ENCODE data around the gene NOD1. TPM values are rescaled to one million over a fixed set of nuclear protein-coding genes. Genes with fewer than 3 reads are reported as not detected.
"Not testable (repeated sequence)": the region's sequence is repeated elsewhere in the genome, so short reads cannot be mapped to it uniquely, and the experiment has no call there.

The NOD1 gene
- total RNA-seq, 1 donor from 2014 or later = 7.6 TPM

DNA sequence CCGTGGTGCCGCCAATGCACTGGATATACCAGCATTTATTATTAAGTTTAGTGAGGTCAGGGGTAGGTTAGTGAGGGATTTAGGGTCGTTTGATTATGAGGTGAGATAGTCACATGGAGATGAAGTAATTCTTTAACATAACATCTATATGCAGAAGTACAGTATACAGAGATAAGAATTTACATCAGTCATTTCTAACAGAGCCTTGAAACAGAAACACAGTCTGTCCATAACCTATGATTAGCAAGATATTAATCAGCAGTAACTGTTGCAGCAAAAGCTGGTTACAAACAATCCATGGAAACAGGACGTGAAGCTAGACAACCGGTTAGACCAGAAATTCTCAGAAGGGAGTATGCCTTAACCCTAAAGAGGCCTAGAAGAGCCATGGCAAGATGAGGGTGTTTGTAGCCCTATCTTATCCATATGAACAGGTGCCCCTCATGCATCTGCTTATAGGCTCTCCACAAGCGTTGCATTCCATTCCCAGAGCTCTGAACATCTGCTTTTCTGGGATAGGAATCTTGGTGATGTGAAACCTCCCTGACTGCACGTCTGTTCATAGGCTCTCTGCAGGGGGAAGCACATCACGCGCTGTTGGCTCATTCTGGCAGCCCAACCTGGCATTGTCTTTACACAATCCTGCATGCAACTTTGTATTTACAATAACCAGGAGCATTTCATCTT lies 30.7 kb upstream of the NOD1 start:
- intact Hi-C loops (cut with DNase I); DNase-seq; ATAC-seq (ENCODE audit: poor library complexity): not testable (repeated sequence)

- ATAC-seq (ENCODE audit: poor library complexity); DNase-seq; intact Hi-C loops (cut with DNase I): not testable (repeated sequence)
These were observed 28.8 kb upstream of the NOD1 start for GRCh38 chr7:30507346-30507900.

- ATAC-seq (ENCODE audit: poor library complexity) = peak; percentile 41
- intact Hi-C loops (cut with DNase I) = loop anchor here (2.0 kb wide), 1 partner anchor 26 kb away; the partner anchor contains the start of gene NOD1
These were observed 26.7 kb upstream of the NOD1 start for GRCh38 chr7:30505174-30505697.

DNA sequence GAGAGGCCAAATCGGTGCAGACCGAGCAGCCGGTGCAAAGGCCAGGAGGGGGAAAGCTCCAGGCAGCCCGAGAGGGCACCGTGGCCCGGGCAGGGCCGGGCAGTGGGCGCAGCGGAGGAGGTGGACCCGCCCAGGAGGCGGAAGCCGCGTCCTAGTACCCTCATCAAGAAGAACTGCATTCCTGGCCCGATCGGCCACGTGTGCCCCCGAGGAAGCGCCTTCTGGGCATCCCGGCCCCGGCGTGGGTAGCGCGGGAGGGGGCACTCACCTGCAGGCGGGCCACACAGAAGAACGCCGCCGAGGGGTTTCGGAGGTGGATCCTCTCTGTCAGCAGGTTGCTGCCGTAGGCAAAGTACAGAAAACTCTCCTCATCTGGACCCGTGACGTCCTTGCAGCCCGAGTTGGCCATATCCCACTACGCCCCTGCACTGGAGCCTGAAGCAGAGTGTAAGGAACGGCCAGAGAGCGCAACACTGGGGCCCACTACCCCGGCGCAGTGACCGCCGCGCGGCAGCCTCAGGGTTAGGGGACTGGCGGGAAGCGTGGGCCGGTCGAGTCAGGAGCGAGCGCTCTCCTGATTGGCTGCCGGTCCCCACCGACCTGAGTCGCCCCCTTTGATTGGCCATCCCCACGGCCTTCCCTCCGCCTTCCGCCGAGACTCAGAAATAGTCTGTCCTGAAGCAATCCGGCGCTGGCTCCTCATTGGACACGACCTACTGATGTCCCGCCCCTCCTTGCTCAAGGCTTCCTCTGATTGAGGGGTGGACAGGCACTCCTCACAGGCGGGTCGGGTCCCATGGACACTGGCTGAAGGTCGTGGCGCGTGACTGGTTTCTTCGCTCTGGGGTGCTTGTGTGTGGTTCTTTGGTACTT lies 26.0 kb upstream of the NOD1 start, which contains the start of gene GGCT:
TSS of gene GGCT (minus strand) at position 529 of the 873 bp plus-strand sequence. CDS start at position 409, 120 bp downstream.
- intact Hi-C loops (cut with DNase I) = loop anchor here (2.0 kb wide), 1 partner anchor 26 kb away; the partner anchor contains the start of gene NOD1
- DNase-seq (peak; percentile 100), ATAC-seq (ENCODE audit: poor library complexity) (peak; percentile 99)

More at GRCh38 chr7:30505174-30505697, 26.7 kb upstream of the NOD1 start:
- no peak for DNase-seq

GRCh38 chr7:30503274-30504212 lies 25.0 kb upstream of the NOD1 start:
- intact Hi-C loops (cut with DNase I) = loop anchor here (2.0 kb wide), 1 partner anchor 25 kb away; the partner anchor contains the start of gene NOD1
- ATAC-seq (ENCODE audit: poor library complexity) (no peak), DNase-seq (no peak)

DNA sequence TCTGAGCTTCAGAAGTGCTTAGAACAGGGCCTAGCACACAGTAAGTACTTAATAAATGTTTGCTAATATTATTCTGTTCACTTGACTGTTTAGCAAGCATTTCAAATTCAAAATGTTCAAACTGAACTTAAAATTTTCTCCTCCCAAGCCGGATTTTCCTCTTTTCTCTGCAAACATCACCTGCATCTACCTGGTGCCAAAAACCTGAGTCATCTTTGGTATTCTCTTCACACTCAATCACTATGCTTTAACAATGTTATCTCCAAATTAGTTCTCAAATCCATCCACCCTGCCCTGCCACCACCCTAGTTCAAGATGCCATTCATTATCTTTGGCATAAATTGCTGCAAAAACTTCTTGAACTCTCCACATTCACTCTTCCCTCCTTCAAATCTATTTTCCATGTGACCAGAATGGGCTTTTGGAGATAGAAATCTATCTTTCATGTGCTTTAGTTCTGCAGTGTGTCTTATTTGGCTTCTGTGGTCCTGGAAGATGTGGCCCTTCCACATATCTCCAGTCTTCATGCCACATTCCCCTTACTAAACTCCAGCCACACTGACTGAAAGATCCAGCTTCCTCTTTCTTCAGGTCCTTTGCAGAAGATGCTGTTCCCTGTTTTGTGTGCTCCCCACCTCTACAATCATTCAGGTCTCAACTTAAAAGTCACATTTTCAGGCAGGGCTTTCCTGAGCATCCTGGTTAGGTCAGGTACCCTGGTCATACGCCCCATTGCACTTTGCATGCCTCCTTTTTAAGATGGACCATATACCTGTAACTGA lies 24.1 kb upstream of the NOD1 start:
- ATAC-seq (ENCODE audit: poor library complexity) (no peak), DNase-seq (no peak)
- intact Hi-C loops (cut with DNase I) = no loop called here

DNA sequence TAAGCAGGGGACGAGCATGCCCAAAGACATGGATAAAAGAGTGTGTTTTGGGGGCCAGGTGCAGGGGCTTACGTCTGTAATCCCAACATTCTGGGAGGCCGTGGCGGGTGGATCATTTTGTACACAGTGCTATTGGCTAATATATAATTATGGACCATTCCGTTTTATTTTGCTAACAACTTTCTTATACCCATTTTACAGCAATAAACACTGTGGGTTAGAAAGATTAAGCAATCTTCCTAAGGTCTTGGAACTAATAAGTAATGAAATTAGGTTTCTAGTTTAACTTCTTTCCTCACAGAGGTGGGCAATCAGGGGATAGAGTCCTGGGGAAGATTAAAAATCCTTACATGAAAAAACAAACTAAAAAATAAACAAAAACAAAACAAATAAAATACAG lies 22.7 kb upstream of the NOD1 start:
- intact Hi-C loops (cut with DNase I) = no loop called here
- no peak for DNase-seq
- ATAC-seq (ENCODE audit: poor library complexity) = no peak

GRCh38 chr7:30493228-30493627 lies 14.6 kb upstream of the NOD1 start:
- ATAC-seq (ENCODE audit: poor library complexity) = no peak
- no peak for DNase-seq
- intact Hi-C loops (cut with DNase I) = no loop called here

GRCh38 chr7:30491417-30491816 lies 12.8 kb upstream of the NOD1 start:
- DNase-seq (no peak), ATAC-seq (ENCODE audit: poor library complexity) (no peak)
- intact Hi-C loops (cut with DNase I) = no loop called here

GRCh38 chr7:30487371-30487770 lies 8.8 kb upstream of the NOD1 start:
- no peak for DNase-seq
- ATAC-seq (ENCODE audit: poor library complexity) = peak; percentile 60
- intact Hi-C loops (cut with DNase I) = no loop called here

DNA sequence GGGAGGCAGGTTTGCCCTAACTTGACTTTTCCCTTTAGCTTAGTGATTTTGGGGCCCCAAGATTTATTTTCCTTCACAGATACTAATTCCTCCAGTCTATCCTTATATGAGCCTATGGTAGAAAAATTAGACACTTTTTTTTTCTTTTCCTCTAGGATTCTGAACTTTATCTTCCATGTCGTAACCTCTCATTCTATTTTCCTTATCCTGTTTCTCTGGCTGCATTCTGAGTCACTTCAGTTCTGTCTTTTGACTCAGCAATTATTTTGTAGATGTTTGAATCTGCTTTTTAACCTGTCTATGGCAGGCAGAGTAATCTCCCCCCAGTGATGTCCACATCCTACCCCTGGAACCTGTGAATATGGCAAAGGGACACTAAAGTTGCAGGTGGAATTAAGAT lies 7.1 kb upstream of the NOD1 start:
- no peak for ATAC-seq (ENCODE audit: poor library complexity)
- DNase-seq = no peak
- intact Hi-C loops (cut with DNase I) = no loop called here

DNA sequence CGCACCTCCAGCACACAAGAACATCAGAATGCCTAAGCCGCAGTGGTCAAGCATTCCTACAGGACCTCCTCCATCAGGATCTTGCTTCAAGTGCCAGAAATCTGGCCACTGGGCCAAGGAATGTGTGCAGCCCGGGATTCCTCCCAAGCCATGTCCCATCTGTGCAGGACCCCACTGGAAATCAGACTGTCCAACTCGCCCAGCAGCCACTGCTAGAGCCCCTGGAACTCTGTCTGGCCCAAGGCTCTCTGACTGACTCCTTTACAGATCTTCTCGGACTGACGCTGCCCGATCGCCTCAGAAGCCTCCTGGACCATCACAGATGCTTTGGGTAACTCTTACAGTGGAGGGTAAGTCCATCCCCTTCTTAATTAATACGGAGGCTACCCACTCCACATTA lies 2.8 kb upstream of the NOD1 start:
- intact Hi-C loops (cut with DNase I); DNase-seq; ATAC-seq (ENCODE audit: poor library complexity): not testable (repeated sequence)

DNA sequence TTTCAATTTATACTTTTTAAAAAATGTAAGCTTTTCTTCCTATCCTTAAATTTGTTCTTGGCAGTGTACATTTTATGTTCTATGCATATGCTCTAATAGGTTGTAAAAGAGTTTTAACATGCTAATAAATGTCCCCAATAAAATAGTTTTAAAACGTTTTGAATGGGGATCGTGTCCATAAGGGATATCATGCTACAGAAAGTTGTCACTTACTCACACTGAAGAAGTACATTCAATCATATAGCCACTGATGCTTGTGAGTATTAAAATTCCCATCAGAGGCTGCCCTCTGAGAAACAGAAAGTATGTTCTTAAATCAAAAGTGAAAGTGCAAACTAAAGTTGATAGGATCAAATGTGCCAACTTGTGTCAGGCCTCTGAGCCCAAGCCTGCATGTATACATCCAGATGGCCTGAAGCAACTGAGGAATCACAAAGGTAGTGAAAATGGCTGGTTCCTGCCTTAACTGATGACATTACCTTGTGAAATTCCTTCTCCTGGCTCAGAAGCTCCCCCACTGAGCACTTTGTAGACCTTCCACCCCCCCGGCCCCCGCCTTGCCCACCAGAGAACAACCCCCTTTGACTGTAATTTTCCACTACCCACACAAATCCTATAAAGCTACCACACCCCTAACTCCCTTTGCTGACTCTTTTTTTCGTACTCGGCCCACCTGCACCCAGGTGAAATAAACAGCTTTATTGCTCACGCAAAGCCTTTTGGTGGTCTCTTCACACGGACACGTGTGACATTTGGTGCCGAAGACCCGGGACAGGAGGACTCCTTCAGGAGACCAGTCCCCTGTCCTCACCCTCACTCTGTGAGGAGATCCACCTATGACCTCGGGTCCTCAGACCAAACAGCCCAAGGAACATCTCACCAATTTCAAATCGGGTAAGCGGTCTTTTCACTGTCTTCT lies 877 bp upstream of the NOD1 start:
- DNase-seq = no peak
- ATAC-seq (ENCODE audit: poor library complexity) = no peak
- intact Hi-C loops (cut with DNase I) = loop anchor here (2.0 kb wide), 1 partner anchor 25 kb away; the partner anchor contains the start of gene GGCT

- intact Hi-C loops (cut with DNase I) = no loop called here
- DNase-seq = no peak
- ATAC-seq (ENCODE audit: poor library complexity) = no peak
These were observed 2.0 kb downstream of the NOD1 start for GRCh38 chr7:30476459-30477145.

- intact Hi-C loops (cut with DNase I) = no loop called here
- DNase-seq (no peak), ATAC-seq (ENCODE audit: poor library complexity) (peak; percentile 4)
These were observed 3.0 kb downstream of the NOD1 start for GRCh38 chr7:30475580-30475979.

- ATAC-seq (ENCODE audit: poor library complexity) (peak; percentile 0), DNase-seq (no peak)
- intact Hi-C loops (cut with DNase I) = no loop called here
These were observed 3.7 kb downstream of the NOD1 start for GRCh38 chr7:30474893-30475292.

All from Right ventricle myocardium superior (tissue), 1 donor.